ENCODE data around the gene NPEPL1. TPM values are rescaled to one million over a fixed set of nuclear protein-coding genes. Genes with fewer than 3 reads are reported as not detected.

Gene NPEPL1
- total and polyA plus RNA-seq, 2 donors (not counting 3 experiments of a cell fraction or from before 2014, with no cell fraction given): 22.5 to 40.8 TPM

- H3K4me2 ChIP-seq (ENCODE audit: insufficient read depth, low read length): no peak overlapping the region
- dilution Hi-C loops (cut with MboI; ENCODE audit: extremely low pct_ligation_motif_present, low sequenced_read_pairs) (no loop called here), intact Hi-C loops (cut with micrococcal nuclease) (no loop called here)
- no peaks in the 10 kb centered on the region for H3K79me2 ChIP-seq (ENCODE audit: control insufficient read depth, insufficient read depth, low read length)
- no peaks in the 10 kb centered on the region for H3K36me3 ChIP-seq (ENCODE audit: control insufficient read depth in 2 of 2, extremely low read depth in 1 of 2, insufficient read depth in 2 of 2, low read length in 2 of 2)
- ChIA-PET CTCF (interaction anchor here (0.6 kb wide), 1 partner anchor 1347 kb away, joined by 4 read pairs; no protein-coding TSS in a partner anchor), POLR2A (no interaction called here)
- H3K4me3 ChIP-seq (replicated peaks in 1 of 3; ENCODE audit: insufficient read depth in 1 of 3, low read depth in 1 of 3, low read length in 3 of 3): no peak overlapping the region
- peaks cover 0 to 1% of the 10 kb centered on the region in 2 experiments for H3K27me3 ChIP-seq (ENCODE audit: control insufficient read depth in 2 of 2, insufficient read depth in 2 of 2, low read length in 2 of 2)
- H3K4me1 ChIP-seq (ENCODE audit: control insufficient read depth, extremely low read depth, insufficient read depth, low read length): no peaks in the 10 kb centered on the region
- H3K27ac ChIP-seq (ENCODE audit: insufficient read depth, low read depth, low read length): no peak overlapping the region
- no peaks in the 10 kb centered on the region for H3K9me3 ChIP-seq (replicated peaks; ENCODE audit: control insufficient read depth, insufficient read depth, low read length)
- no peak for DNase-seq (ENCODE audit: low read depth, low spot score)
- no peak overlapping the region for H2AFZ ChIP-seq (ENCODE audit: low read depth, low read length)
- no peak for TF ChIP-seq MYC (IDR thresholded peaks at IDR 0.05; ENCODE audit: low read depth, low read length)
- no peaks in the 10 kb centered on the region for H3K9me1 ChIP-seq (replicated peaks; ENCODE audit: control insufficient read depth, extremely low read depth, insufficient read depth, low read length)
- H3K9ac ChIP-seq (replicated peaks; ENCODE audit: extremely low read depth, insufficient read depth, low read length): no peak overlapping the region
- H4K20me1 ChIP-seq (replicated peaks; ENCODE audit: control insufficient read depth, extremely low read depth, insufficient read depth, low read length): no peaks in the 10 kb centered on the region
- no TSS peak for BruUV-seq (replicated peaks)
- no peak for FAIRE-seq
Measured at GRCh38 chr20:58731192-58731591, 38.6 kb downstream of the NPEPL1 start.

GRCh38 chr20:58737198-58737597, 44.6 kb downstream of the NPEPL1 start:
- Histone ChIP-seq H3K36me3 (ENCODE audit: control insufficient read depth in 2 of 2, extremely low read depth in 1 of 2, insufficient read depth in 2 of 2, low read length in 2 of 2) (no peaks in the 10 kb centered on the region), H3K9ac (replicated peaks; ENCODE audit: extremely low read depth, insufficient read depth, low read length) (no peak overlapping the region), H3K4me3 (replicated peaks in 1 of 3; ENCODE audit: insufficient read depth in 1 of 3, low read depth in 1 of 3, low read length in 3 of 3) (no peak overlapping the region), H3K9me1 (replicated peaks; ENCODE audit: control insufficient read depth, extremely low read depth, insufficient read depth, low read length) (no peaks in the 10 kb centered on the region), H3K27me3 (ENCODE audit: control insufficient read depth in 2 of 2, insufficient read depth in 2 of 2, low read length in 2 of 2) (peaks cover 1 to 18% of the 10 kb centered on the region in 2 experiments), H2AFZ (ENCODE audit: low read depth, low read length) (no peak overlapping the region), H3K4me1 (ENCODE audit: control insufficient read depth, extremely low read depth, insufficient read depth, low read length) (no peaks in the 10 kb centered on the region), H3K27ac (ENCODE audit: insufficient read depth, low read depth, low read length) (no peak overlapping the region), H4K20me1 (replicated peaks; ENCODE audit: control insufficient read depth, extremely low read depth, insufficient read depth, low read length) (no peaks in the 10 kb centered on the region), H3K79me2 (ENCODE audit: control insufficient read depth, insufficient read depth, low read length) (no peaks in the 10 kb centered on the region), H3K9me3 (replicated peaks; ENCODE audit: control insufficient read depth, insufficient read depth, low read length) (no peaks in the 10 kb centered on the region), H3K4me2 (ENCODE audit: insufficient read depth, low read length) (no peak overlapping the region)
- ChIA-PET POLR2A (no interaction called here), CTCF (no interaction called here)
- dilution Hi-C loops (cut with MboI; ENCODE audit: extremely low pct_ligation_motif_present, low sequenced_read_pairs): no loop called here
- no peak for FAIRE-seq
- intact Hi-C loops (cut with micrococcal nuclease): no loop called here
- DNase-seq (ENCODE audit: low read depth, low spot score): no peak
- BruUV-seq (replicated peaks): no TSS peak
- TF ChIP-seq POLR2A (IDR thresholded peaks at IDR 0.05; ENCODE audit: low read depth, low read length) (no peak), FOS (IDR thresholded peaks at IDR 0.05; ENCODE audit: borderline replicate concordance, insufficient read depth, low read length) (no peak), EZH2 (IDR thresholded peaks at IDR 0.05; ENCODE audit: borderline replicate concordance, low read depth, low read length, severe bottlenecking) (no peak), GATA2 (IDR thresholded peaks at IDR 0.05; ENCODE audit: insufficient read depth, insufficient read length, low read depth, low read length) (no peak), POLR2AphosphoS5 (IDR thresholded peaks at IDR 0.05; ENCODE audit: insufficient read depth, low read depth, low read length) (no peak), JUN (IDR thresholded peaks at IDR 0.05; ENCODE audit: borderline replicate concordance, insufficient read depth, insufficient read length, low read depth) (no peak), MYC (IDR thresholded peaks at IDR 0.05; ENCODE audit: low read depth, low read length) (no peak)
- TF ChIP-seq, protein P1, sequence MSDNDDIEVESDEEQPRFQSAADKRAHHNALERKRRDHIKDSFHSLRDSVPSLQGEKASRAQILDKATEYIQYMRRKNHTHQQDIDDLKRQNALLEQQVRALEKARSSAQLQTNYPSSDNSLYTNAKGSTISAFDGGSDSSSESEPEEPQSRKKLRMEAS (IDR thresholded peaks at IDR 0.05; ENCODE audit: insufficient read depth, insufficient read length): no peak
- TF ChIP-seq, protein P2, sequence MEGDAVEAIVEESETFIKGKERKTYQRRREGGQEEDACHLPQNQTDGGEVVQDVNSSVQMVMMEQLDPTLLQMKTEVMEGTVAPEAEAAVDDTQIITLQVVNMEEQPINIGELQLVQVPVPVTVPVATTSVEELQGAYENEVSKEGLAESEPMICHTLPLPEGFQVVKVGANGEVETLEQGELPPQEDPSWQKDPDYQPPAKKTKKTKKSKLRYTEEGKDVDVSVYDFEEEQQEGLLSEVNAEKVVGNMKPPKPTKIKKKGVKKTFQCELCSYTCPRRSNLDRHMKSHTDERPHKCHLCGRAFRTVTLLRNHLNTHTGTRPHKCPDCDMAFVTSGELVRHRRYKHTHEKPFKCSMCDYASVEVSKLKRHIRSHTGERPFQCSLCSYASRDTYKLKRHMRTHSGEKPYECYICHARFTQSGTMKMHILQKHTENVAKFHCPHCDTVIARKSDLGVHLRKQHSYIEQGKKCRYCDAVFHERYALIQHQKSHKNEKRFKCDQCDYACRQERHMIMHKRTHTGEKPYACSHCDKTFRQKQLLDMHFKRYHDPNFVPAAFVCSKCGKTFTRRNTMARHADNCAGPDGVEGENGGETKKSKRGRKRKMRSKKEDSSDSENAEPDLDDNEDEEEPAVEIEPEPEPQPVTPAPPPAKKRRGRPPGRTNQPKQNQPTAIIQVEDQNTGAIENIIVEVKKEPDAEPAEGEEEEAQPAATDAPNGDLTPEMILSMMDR (IDR thresholded peaks at IDR 0.05; ENCODE audit: extremely low read depth in 1 of 2, insufficient read depth in 1 of 2, low read depth in 1 of 2, low read length in 2 of 2): no peak

All from endothelial cell of umbilical vein (primary cell).